ENCODE data around the gene UBE2J2.
A peak's percentile ranks its signal among the peaks of the same experiment; 100 is the strongest.

UBE2J2 gene

GRCh38 chr1:1286313-1287261, 12.9 kb upstream of the UBE2J2 start:
- CTCF ChIA-PET: interaction anchor here (1.1 to 1.9 kb wide), 4 partner anchors 10 to 292 kb away, joined by 3 to 5 read pairs (median 4); no protein-coding TSS in a partner anchor
- TF ChIP-seq, protein P1, sequence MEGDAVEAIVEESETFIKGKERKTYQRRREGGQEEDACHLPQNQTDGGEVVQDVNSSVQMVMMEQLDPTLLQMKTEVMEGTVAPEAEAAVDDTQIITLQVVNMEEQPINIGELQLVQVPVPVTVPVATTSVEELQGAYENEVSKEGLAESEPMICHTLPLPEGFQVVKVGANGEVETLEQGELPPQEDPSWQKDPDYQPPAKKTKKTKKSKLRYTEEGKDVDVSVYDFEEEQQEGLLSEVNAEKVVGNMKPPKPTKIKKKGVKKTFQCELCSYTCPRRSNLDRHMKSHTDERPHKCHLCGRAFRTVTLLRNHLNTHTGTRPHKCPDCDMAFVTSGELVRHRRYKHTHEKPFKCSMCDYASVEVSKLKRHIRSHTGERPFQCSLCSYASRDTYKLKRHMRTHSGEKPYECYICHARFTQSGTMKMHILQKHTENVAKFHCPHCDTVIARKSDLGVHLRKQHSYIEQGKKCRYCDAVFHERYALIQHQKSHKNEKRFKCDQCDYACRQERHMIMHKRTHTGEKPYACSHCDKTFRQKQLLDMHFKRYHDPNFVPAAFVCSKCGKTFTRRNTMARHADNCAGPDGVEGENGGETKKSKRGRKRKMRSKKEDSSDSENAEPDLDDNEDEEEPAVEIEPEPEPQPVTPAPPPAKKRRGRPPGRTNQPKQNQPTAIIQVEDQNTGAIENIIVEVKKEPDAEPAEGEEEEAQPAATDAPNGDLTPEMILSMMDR (IDR thresholded peaks at IDR 0.05; ENCODE audit: control extremely low read depth, extremely low read depth, low read depth, missing control alignments): no peak
- POLR2A ChIA-PET: interaction anchor here (0.5 kb wide), 1 partner anchor 599 kb away, joined by 5 read pairs; no protein-coding TSS in a partner anchor
- no peak for DNase-seq (ENCODE audit: extremely low spot score)

DNA sequence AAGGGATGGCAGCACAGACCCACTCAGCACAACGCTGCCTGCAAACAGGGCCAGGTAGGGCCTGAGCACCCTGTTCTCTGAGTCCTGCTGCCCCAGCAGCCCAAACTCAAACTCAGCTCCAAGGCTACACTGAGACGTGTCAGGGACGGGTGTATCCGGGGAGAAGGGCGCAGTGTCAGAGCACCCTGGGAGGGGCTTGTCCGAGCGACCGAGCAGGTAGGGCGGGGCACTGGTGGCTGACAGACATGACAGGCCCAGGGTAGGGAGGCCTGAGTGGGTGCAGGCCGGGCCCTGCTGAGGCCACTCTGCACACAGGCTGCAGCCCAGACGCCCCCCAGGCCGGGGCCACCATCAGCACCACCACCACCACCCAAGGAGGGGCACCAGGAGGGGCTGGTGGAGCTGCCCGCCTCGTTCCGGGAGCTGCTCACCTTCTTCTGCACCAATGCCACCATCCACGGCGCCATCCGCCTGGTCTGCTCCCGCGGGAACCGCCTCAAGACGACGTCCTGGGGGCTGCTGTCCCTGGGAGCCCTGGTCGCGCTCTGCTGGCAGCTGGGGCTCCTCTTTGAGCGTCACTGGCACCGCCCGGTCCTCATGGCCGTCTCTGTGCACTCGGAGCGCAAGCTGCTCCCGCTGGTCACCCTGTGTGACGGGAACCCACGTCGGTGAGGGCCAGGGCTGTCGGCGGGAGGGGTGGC, 12.1 kb upstream of the UBE2J2 start:
- ChIA-PET POLR2A (no interaction called here), CTCF (interaction anchor here (1.7 kb wide), 1 partner anchor 14 kb away, joined by 5 read pairs; no protein-coding TSS in a partner anchor)
- TF ChIP-seq, protein P1 (IDR thresholded peaks at IDR 0.05; ENCODE audit: control extremely low read depth, extremely low read depth, low read depth, missing control alignments): no peak
- no peak for DNase-seq (ENCODE audit: extremely low spot score)

- no peak for DNase-seq (ENCODE audit: extremely low spot score)
- ChIA-PET POLR2A (no interaction called here), CTCF (interaction anchor here (1.7 kb wide), 1 partner anchor 15 kb away, joined by 5 read pairs; no protein-coding TSS in a partner anchor)
- TF ChIP-seq, protein P1 (IDR thresholded peaks at IDR 0.05; ENCODE audit: control extremely low read depth, extremely low read depth, low read depth, missing control alignments): no peak
Measured at GRCh38 chr1:1285102-1285571, 11.5 kb upstream of the UBE2J2 start.

GRCh38 chr1:1284221-1285101, 10.8 kb upstream of the UBE2J2 start:
- ChIA-PET POLR2A (no interaction called here), CTCF (interaction anchor here (1.7 kb wide), 2 partner anchors 15 to 162 kb away, joined by 5 to 6 read pairs; no protein-coding TSS in a partner anchor)
- DNase-seq (ENCODE audit: extremely low spot score): no peak
- TF ChIP-seq, protein P1 (IDR thresholded peaks at IDR 0.05; ENCODE audit: control extremely low read depth, extremely low read depth, low read depth, missing control alignments): no peak

- CTCF ChIA-PET: interaction anchor here (1.7 kb wide), 1 partner anchor 162 kb away, joined by 6 read pairs; no protein-coding TSS in a partner anchor
- DNase-seq (ENCODE audit: extremely low spot score): peak; percentile 81
- TF ChIP-seq, protein P1 (IDR thresholded peaks at IDR 0.05; ENCODE audit: control extremely low read depth, extremely low read depth, low read depth, missing control alignments): peak; percentile 16
- POLR2A ChIA-PET: no interaction called here
Measured at GRCh38 chr1:1283821-1284220, 10.2 kb upstream of the UBE2J2 start.

Data from GM10248 (cell line).